Suprapubic skin (tissue), 3 donors: Measurements from ENCODE around the gene PSMA2.

Source experiments
- CTCF ChIP-seq, 2 donors: fragments of 200-600 bp in 1 of 2; fragments of 450-650 bp in 1 of 2; sonication (generic) in 1 of 2; IDR thresholded peaks; one replicate each; pipeline ENCODE4 v1.5.1; 2016 to 2019; ENCODE audit warnings: antibody characterized with exemption in 2 of 2, mild to moderate bottlenecking in 1 of 2, moderate library complexity in 1 of 2
- POLR2A ChIP-seq, 2 donors: fragments of 450-650 bp; IDR thresholded peaks; one replicate each; pipeline ENCODE4 v1.6.1; 2017; ENCODE audit warnings: antibody characterized with exemption in 2 of 2, mild to moderate bottlenecking in 2 of 2, moderate library complexity in 2 of 2

GRCh38 chr7:42950417-42950816, 18.4 kb upstream of the PSMA2 start:
- no peak for TF ChIP-seq CTCF (IDR thresholded peaks at IDR 0.05)
- TF ChIP-seq POLR2A (IDR thresholded peaks at IDR 0.05), result no peak
